ENCODE measurements around the gene PLCXD1.

Gene PLCXD1

GRCh38 chrX:270848-271367, 10.3 kb upstream of the PLCXD1 start:
- no peak for TF ChIP-seq EZH2 (IDR thresholded peaks at IDR 0.05; ENCODE audit: borderline replicate concordance, low read depth, low read length, severe bottlenecking)
- no peak for TF ChIP-seq CTCF (IDR thresholded peaks at IDR 0.05; ENCODE audit: borderline replicate concordance, extremely low read depth, low read length, poor library complexity, severe bottlenecking)
- Histone ChIP-seq H3K36me3 (ENCODE audit: insufficient read depth, low read length) (no peaks in the 10 kb centered on the region), H3K4me2 (ENCODE audit: insufficient read depth, low read length) (no peak overlapping the region), H2AFZ (ENCODE audit: low read depth, low read length) (no peak overlapping the region), H3K9me3 (ENCODE audit: insufficient read depth, low read length, severe bottlenecking) (no peaks in the 10 kb centered on the region), H3K4me3 (ENCODE audit: low read depth in 1 of 2, low read length in 2 of 2) (no peak overlapping the region), H3K27me3 (ENCODE audit: insufficient read depth, low read length, poor library complexity) (peaks cover 8% of the 10 kb centered on the region), H3K79me2 (ENCODE audit: insufficient read depth, low read length) (no peaks in the 10 kb centered on the region), H4K20me1 (ENCODE audit: insufficient read depth, low read length) (no peaks in the 10 kb centered on the region), H3K9ac (ENCODE audit: low read depth, low read length) (no peak overlapping the region), H3K4me1 (ENCODE audit: insufficient read depth, low read length) (peaks cover 11% of the 10 kb centered on the region), H3K27ac (ENCODE audit: low read length) (no peak overlapping the region)
- DNase-seq (no peak), ATAC-seq (ENCODE audit: insufficient read depth, low read depth) (no peak)

GRCh38 chrX:274904-275475, 6.2 kb upstream of the PLCXD1 start:
- TF ChIP-seq EZH2 (IDR thresholded peaks at IDR 0.05; ENCODE audit: borderline replicate concordance, low read depth, low read length, severe bottlenecking) (no peak), CTCF (IDR thresholded peaks at IDR 0.05; ENCODE audit: borderline replicate concordance, extremely low read depth, low read length, poor library complexity, severe bottlenecking) (no peak)
- no peaks in the 10 kb centered on the region for H3K9me3 ChIP-seq (ENCODE audit: insufficient read depth, low read length, severe bottlenecking)

DNA sequence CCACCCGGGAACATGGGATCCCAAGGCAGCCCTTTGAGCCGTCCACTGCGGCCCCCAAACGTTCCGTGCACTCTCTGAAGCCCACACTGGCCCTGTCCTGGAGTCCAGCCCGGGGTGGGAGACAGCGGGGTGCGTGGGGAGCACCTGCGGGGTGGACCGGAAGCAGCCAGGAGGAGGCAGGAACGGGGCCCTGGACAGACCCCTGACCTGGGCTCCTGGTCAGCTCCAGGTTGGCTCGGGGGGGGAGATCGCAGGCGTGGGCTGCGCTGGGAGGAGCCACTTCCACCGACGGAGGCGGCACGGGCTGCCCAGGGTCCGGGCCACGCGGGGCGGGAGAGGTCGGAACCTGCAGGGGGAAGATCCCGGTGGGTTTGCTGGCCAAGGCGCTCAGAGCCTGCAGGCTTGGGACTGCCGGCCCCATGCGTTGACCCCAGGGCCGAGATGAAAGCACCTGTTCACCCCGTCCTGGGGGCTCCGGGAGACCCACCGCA, 5.7 kb upstream of the PLCXD1 start:
- Histone ChIP-seq H3K4me2 (ENCODE audit: insufficient read depth, low read length) (peak overlapping the region; percentile 26), H4K20me1 (ENCODE audit: insufficient read depth, low read length) (no peaks in the 10 kb centered on the region), H3K4me1 (ENCODE audit: insufficient read depth, low read length) (peaks cover 11% of the 10 kb centered on the region), H3K79me2 (ENCODE audit: insufficient read depth, low read length) (no peaks in the 10 kb centered on the region), H3K9ac (ENCODE audit: low read depth, low read length) (no peak overlapping the region), H3K27me3 (ENCODE audit: insufficient read depth, low read length, poor library complexity) (peaks cover 9% of the 10 kb centered on the region), H3K4me3 (ENCODE audit: low read depth in 1 of 2, low read length in 2 of 2) (no peak overlapping the region), H3K36me3 (ENCODE audit: insufficient read depth, low read length) (no peaks in the 10 kb centered on the region), H3K9me3 (ENCODE audit: insufficient read depth, low read length, severe bottlenecking) (no peaks in the 10 kb centered on the region), H2AFZ (ENCODE audit: low read depth, low read length) (no peak overlapping the region), H3K27ac (ENCODE audit: low read length) (no peak overlapping the region)
- no peak for DNase-seq
- no peak for TF ChIP-seq CTCF (IDR thresholded peaks at IDR 0.05; ENCODE audit: borderline replicate concordance, extremely low read depth, low read length, poor library complexity, severe bottlenecking)
- TF ChIP-seq EZH2 (IDR thresholded peaks at IDR 0.05; ENCODE audit: borderline replicate concordance, low read depth, low read length, severe bottlenecking) = no peak
- peak; percentile 40; the same call in 2 of the 3 replicates for ATAC-seq (ENCODE audit: insufficient read depth, low read depth)

More at GRCh38 chrX:274904-275475, 6.2 kb upstream of the PLCXD1 start:
- Histone ChIP-seq H3K4me3 (ENCODE audit: low read depth in 1 of 2, low read length in 2 of 2) (no peak overlapping the region), H3K36me3 (ENCODE audit: insufficient read depth, low read length) (no peaks in the 10 kb centered on the region), H3K4me2 (ENCODE audit: insufficient read depth, low read length) (peak overlapping the region; percentile 26), H3K27ac (ENCODE audit: low read length) (no peak overlapping the region), H3K9ac (ENCODE audit: low read depth, low read length) (no peak overlapping the region), H3K27me3 (ENCODE audit: insufficient read depth, low read length, poor library complexity) (peaks cover 9% of the 10 kb centered on the region), H4K20me1 (ENCODE audit: insufficient read depth, low read length) (no peaks in the 10 kb centered on the region), H3K79me2 (ENCODE audit: insufficient read depth, low read length) (no peaks in the 10 kb centered on the region), H3K4me1 (ENCODE audit: insufficient read depth, low read length) (peaks cover 11% of the 10 kb centered on the region), H2AFZ (ENCODE audit: low read depth, low read length) (no peak overlapping the region)
- peak; percentile 72 for ATAC-seq (ENCODE audit: insufficient read depth, low read depth)
- peak; percentile 54 for DNase-seq

Data from DND-41 (cell line).